Endothelial cell of umbilical vein (primary cell): ENCODE data around the gene DDOST. TPM values are rescaled to one million over a fixed set of nuclear protein-coding genes. Genes with fewer than 3 reads are reported as not detected.

Experiments
- BruUV-seq: library from RNA; stranded (reverse); fragments of 400-500 nt; replicated peaks from 2 replicates; lab custom pipeline; 2021; lab: Mats Ljungman, UMichigan
- CTCF ChIA-PET: fragments of 300-600, 350-600 bp; sonication (Branson Sonifier 250); formaldehyde crosslinking; loops from one replicate; lab custom pipeline; 2021; ENCODE audit warnings: antibody characterized with exemption, inconsistent platforms; lab: Charles Lee
- POLR2A ChIA-PET: fragments of 300-600, 350-600 bp; sonication (Branson Sonifier 250); formaldehyde crosslinking; loops from one replicate; lab custom pipeline; 2021; ENCODE audit warnings: antibody characterized with exemption, inconsistent platforms; lab: Charles Lee
- DNase-seq: peaks from one replicate; pipeline ENCODE4 v3.0.0-alpha.2; 2011; ENCODE audit warnings: low read depth, low spot score
- FAIRE-seq: peaks from 2 replicates; lab custom pipeline; 2011; peaks lifted over from hg19 to GRCh38; lab: Jason Lieb, UNC
- H2AFZ ChIP-seq: 2 replicates; pipeline ENCODE4 v1.6.0; 2012; ENCODE audit warnings: low read depth, low read length, control low read depth, inconsistent platforms
- H3K27ac ChIP-seq: 2 replicates; pipeline ENCODE4 v1.5.1; 2011; ENCODE audit warnings: low read depth, mild to moderate bottlenecking, control low read depth, low read length, moderate library complexity; ENCODE audit not compliant: insufficient read depth
- H3K27me3 ChIP-seq, 2 experiments: 2 replicates each; pipeline versions ENCODE4 v1.6.0 to v1.6.1; 2011; ENCODE audit warnings: low read length in 2 of 2, mixed read lengths in 1 of 2; ENCODE audit not compliant: control insufficient read depth in 2 of 2, insufficient read depth in 2 of 2
- H3K36me3 ChIP-seq, 2 experiments: 2 replicates in 1 of 2; 3 replicates in 1 of 2; pipeline ENCODE4 v1.5.1; 2011; ENCODE audit warnings: low read length in 2 of 2, mild to moderate bottlenecking in 1 of 2, moderate library complexity in 1 of 2; ENCODE audit not compliant: control insufficient read depth in 2 of 2, insufficient read depth in 2 of 2; ENCODE audit errors: extremely low read depth in 1 of 2
- H3K4me1 ChIP-seq: 3 replicates; pipeline ENCODE4 v1.5.1; 2011; ENCODE audit warnings: mild to moderate bottlenecking, low read length; ENCODE audit not compliant: control insufficient read depth, insufficient read depth; ENCODE audit errors: extremely low read depth
- H3K4me2 ChIP-seq: 2 replicates; pipeline ENCODE4 v1.6.1; 2011; ENCODE audit warnings: low read length, control low read depth, mixed read lengths; ENCODE audit not compliant: insufficient read depth
- H3K4me3 ChIP-seq, 3 experiments: fragments of 200-600 bp in 1 of 3; sonication (generic), shearing (Covaris generic) in 1 of 3; replicated peaks in 1 of 3; 2 replicates each; pipeline ENCODE4 v1.5.1; 2011 to 2016; ENCODE audit warnings: control low read depth in 3 of 3, low read length in 3 of 3, mild to moderate bottlenecking in 2 of 3, inconsistent platforms in 1 of 3, low read depth in 1 of 3, moderate library complexity in 1 of 3; ENCODE audit not compliant: insufficient read depth in 1 of 3
- H3K79me2 ChIP-seq: 2 replicates; pipeline ENCODE4 v1.6.0; 2012; ENCODE audit warnings: low read length, inconsistent platforms; ENCODE audit not compliant: control insufficient read depth, insufficient read depth
- H3K9ac ChIP-seq: replicated peaks from 2 replicates; pipeline ENCODE3; 2011; ENCODE audit warnings: low read length, control low read depth; ENCODE audit not compliant: insufficient read depth; ENCODE audit errors: extremely low read depth
- H3K9me1 ChIP-seq: replicated peaks from 3 replicates; pipeline ENCODE4 v1.6.0; 2011; ENCODE audit warnings: mild to moderate bottlenecking, low read length; ENCODE audit not compliant: control insufficient read depth, insufficient read depth; ENCODE audit errors: extremely low read depth
- H3K9me3 ChIP-seq: replicated peaks from 2 replicates; pipeline ENCODE4 v1.5.1; 2012; ENCODE audit warnings: low read length, inconsistent platforms; ENCODE audit not compliant: control insufficient read depth, insufficient read depth
- H4K20me1 ChIP-seq: replicated peaks from 2 replicates; pipeline ENCODE3; 2011; ENCODE audit warnings: mild to moderate bottlenecking, low read length; ENCODE audit not compliant: control insufficient read depth, insufficient read depth; ENCODE audit errors: extremely low read depth
- CTCF ChIP-seq, 2 donors: IDR thresholded peaks; 1 replicate in 1 of 2; 2 replicates in 1 of 2; pipeline ENCODE4 v1.5.1; 2011; ENCODE audit warnings: low read length in 2 of 2, mild to moderate bottlenecking in 2 of 2, moderate library complexity in 2 of 2, control low read depth in 1 of 2, inconsistent platforms in 1 of 2, low read depth in 1 of 2; ENCODE audit not compliant: insufficient read depth in 1 of 2; ENCODE audit errors: extremely low read depth in 1 of 2
- EZH2 ChIP-seq: IDR thresholded peaks from 2 replicates; pipeline ENCODE4 v1.6.1; 2012; ENCODE audit warnings: borderline replicate concordance, low read depth, mild to moderate bottlenecking, moderate library complexity, low read length, inconsistent platforms; ENCODE audit not compliant: severe bottlenecking
- FOS ChIP-seq: IDR thresholded peaks from 2 replicates; pipeline ENCODE4 v1.6.1; 2011; ENCODE audit warnings: mild to moderate bottlenecking, low read length, moderate library complexity, borderline replicate concordance; ENCODE audit not compliant: insufficient read depth
- GATA2 ChIP-seq: IDR thresholded peaks from 2 replicates; pipeline ENCODE4 v1.7.0; 2011; ENCODE audit warnings: low read depth, mild to moderate bottlenecking, moderate library complexity, mixed read lengths, low read length; ENCODE audit not compliant: insufficient read length, insufficient read depth
- JUN ChIP-seq: IDR thresholded peaks from 2 replicates; pipeline ENCODE4 v1.6.1; 2011; ENCODE audit warnings: borderline replicate concordance, low read depth; ENCODE audit not compliant: insufficient read length, insufficient read depth
- MYC ChIP-seq: IDR thresholded peaks from one replicate; pipeline ENCODE4 v1.6.1; 2011; ENCODE audit warnings: mild to moderate bottlenecking, low read depth, low read length
- POLR2A ChIP-seq: IDR thresholded peaks from 2 replicates; pipeline ENCODE4 v1.6.1; 2012; ENCODE audit warnings: low read depth, mild to moderate bottlenecking, control low read depth, low read length
- POLR2AphosphoS5 ChIP-seq: IDR thresholded peaks from 2 replicates; pipeline ENCODE4 v1.6.1; 2012; ENCODE audit warnings: low read depth, mild to moderate bottlenecking, control low read depth, low read length, moderate library complexity; ENCODE audit not compliant: insufficient read depth
- dilution Hi-C: fragments of 300-500 bp; cut with MboI; formaldehyde crosslinking; loops from one replicate; pipeline ENCODE4 v1.15.0; 2019; ENCODE audit warnings: low sequenced_read_pairs; ENCODE audit not compliant: extremely low pct_ligation_motif_present
- intact Hi-C: fragments of 100-400 bp; cut with micrococcal nuclease; formaldehyde crosslinking; loops from one replicate; pipeline ENCODE4 v1.10.0; 2022
- polyA plus RNA-seq, 4 experiments: library from polyadenylated mRNA; depleted of rRNA in 3 of 4; stranded (reverse) in 3 of 4; unstranded in 1 of 4; fragments of >200 nt; gene quantifications; 2 replicates each; pipeline versions ENCODE4 v1.2.1 to v1.2.3, GENCODE V29; 2011 to 2012; ENCODE audit warnings: missing spikeins in 1 of 4
- total RNA-seq: library from RNA; stranded (reverse); gene quantifications from 2 replicates; pipeline ENCODE4 v1.2.3, GENCODE V29; 2021
- TF ChIP-seq, protein P1 (sequence below): IDR thresholded peaks from 2 replicates; pipeline ENCODE4 v1.6.1; 2011; ENCODE audit not compliant: insufficient read depth, insufficient read length

Gene DDOST
- total and polyA plus RNA-seq, 2 donors (not counting 3 experiments of a cell fraction or from before 2014, with no cell fraction given): 319 to 533 TPM

GRCh38 chr1:20626524-20626923, 34.6 kb downstream of the DDOST start:
- H3K9me3 ChIP-seq: no peaks in the 10 kb centered on the region
- intact Hi-C loops (no loop called here), dilution Hi-C loops (no loop called here)
- ChIA-PET POLR2A (no interaction called here), CTCF (interaction anchor here (1.7 kb wide), 1 partner anchor 52 kb away, joined by 6 read pairs; no protein-coding TSS in a partner anchor)
- no peaks in the 10 kb centered on the region for H3K4me1 ChIP-seq
- H3K4me3 ChIP-seq: no peak overlapping the region
- H4K20me1 ChIP-seq: no peaks in the 10 kb centered on the region
- TF ChIP-seq JUN: no peak
- TF ChIP-seq POLR2A: no peak
- TF ChIP-seq, protein P1, sequence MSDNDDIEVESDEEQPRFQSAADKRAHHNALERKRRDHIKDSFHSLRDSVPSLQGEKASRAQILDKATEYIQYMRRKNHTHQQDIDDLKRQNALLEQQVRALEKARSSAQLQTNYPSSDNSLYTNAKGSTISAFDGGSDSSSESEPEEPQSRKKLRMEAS: no peak
- no peak for TF ChIP-seq POLR2AphosphoS5
- no peak for TF ChIP-seq MYC
- no peaks in the 10 kb centered on the region for H3K36me3 ChIP-seq
- FAIRE-seq (no peak), DNase-seq (no peak)
- H3K9me1 ChIP-seq: no peaks in the 10 kb centered on the region
- no peak overlapping the region for H3K4me2 ChIP-seq
- H3K27ac ChIP-seq: no peak overlapping the region
- no peaks in the 10 kb centered on the region for H3K79me2 ChIP-seq
- no peak overlapping the region for H2AFZ ChIP-seq
- no peak overlapping the region for H3K9ac ChIP-seq
- H3K27me3 ChIP-seq: peaks cover 2 to 3% of the 10 kb centered on the region in 2 experiments
- no TSS peak for BruUV-seq

DNA sequence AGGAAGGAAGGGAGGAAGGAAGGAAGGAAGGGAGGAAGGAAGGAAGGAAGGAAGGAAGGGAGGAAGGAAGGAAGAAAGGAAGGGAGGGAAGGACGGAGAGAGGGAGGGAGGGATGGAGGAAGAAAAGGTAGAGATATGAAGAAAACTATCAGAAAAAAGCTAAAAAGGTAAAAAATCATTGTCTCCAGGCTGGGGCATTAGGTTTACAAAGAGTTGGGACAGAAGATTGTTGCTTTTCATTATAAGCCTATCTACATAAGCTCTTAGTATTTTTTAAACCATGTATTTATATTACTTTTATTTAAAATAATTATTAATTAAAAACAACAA, 35.1 kb downstream of the DDOST start:
- intact Hi-C loops: no loop called here
- no peaks in the 10 kb centered on the region for H3K4me1 ChIP-seq
- TF ChIP-seq POLR2AphosphoS5 (no peak), POLR2A (no peak), MYC (no peak), GATA2 (no peak), EZH2 (no peak), FOS (no peak), JUN (no peak), CTCF (IDR thresholded peaks at IDR 0.05; ENCODE audit: extremely low read depth in 1 of 2, insufficient read depth in 1 of 2, low read depth in 1 of 2, low read length in 2 of 2) (no peak)
- TF ChIP-seq, protein P1: no peak
- BruUV-seq: no TSS peak
- no peaks in the 10 kb centered on the region for H3K36me3 ChIP-seq
- DNase-seq (no peak), FAIRE-seq (no peak)
- peaks cover 2 to 3% of the 10 kb centered on the region in 2 experiments for H3K27me3 ChIP-seq
- H2AFZ ChIP-seq: no peak overlapping the region
- H3K9me1 ChIP-seq: no peaks in the 10 kb centered on the region
- ChIA-PET CTCF (interaction anchor here (1.7 kb wide), 1 partner anchor 51 kb away, joined by 6 read pairs; no protein-coding TSS in a partner anchor), POLR2A (no interaction called here)
- H3K4me2 ChIP-seq: no peak overlapping the region
- no peaks in the 10 kb centered on the region for H4K20me1 ChIP-seq
- dilution Hi-C loops: no loop called here
- no peak overlapping the region for H3K27ac ChIP-seq
- no peaks in the 10 kb centered on the region for H3K9me3 ChIP-seq
- no peak overlapping the region for H3K9ac ChIP-seq
- H3K4me3 ChIP-seq: no peak overlapping the region
- no peaks in the 10 kb centered on the region for H3K79me2 ChIP-seq
